Activated naive CD4-positive, alpha-beta T cell treated with anti-CD3 and anti-CD28 coated beads, Interleukin-2, amount 50 U/mL, for 24 hours (primary cell): ENCODE measurements around the gene DLL1.
"Not testable (repeated sequence)": the region's sequence is repeated elsewhere in the genome, so short reads cannot be mapped to it uniquely, and the experiment has no call there.

Source experiments
- H3K27ac Mint-ChIP-seq: one replicate; pipeline ENCODE4 v1.8.0; 2021; ENCODE audit warnings: mild to moderate bottlenecking, mixed read lengths
- H3K27me3 Mint-ChIP-seq: one replicate; pipeline ENCODE4 v1.8.0; 2021; ENCODE audit warnings: mixed read lengths
- H3K36me3 Mint-ChIP-seq: one replicate; pipeline ENCODE4 v1.8.0; 2021; ENCODE audit warnings: mixed read lengths
- H3K4me1 Mint-ChIP-seq: one replicate; pipeline ENCODE4 v1.8.0; 2021; ENCODE audit warnings: mixed read lengths
- H3K4me3 Mint-ChIP-seq: one replicate; pipeline ENCODE4 v1.8.0; 2021; ENCODE audit warnings: mild to moderate bottlenecking, mixed read lengths
- H3K9me3 Mint-ChIP-seq: one replicate; pipeline ENCODE4 v1.8.0; 2021; ENCODE audit warnings: mixed read lengths

The DLL1 gene

GRCh38 chr6:170266061-170266825, 24.6 kb downstream of the DLL1 start:
- Mint-ChIP-seq H3K9me3 (no peaks in the 10 kb centered on the region), H3K36me3 (no peaks in the 10 kb centered on the region), H3K4me1 (peaks cover 4% of the 10 kb centered on the region), H3K4me3 (no peak overlapping the region), H3K27ac (no peak overlapping the region), H3K27me3 (peaks cover 3% of the 10 kb centered on the region)

- Mint-ChIP-seq H3K4me1 (no peaks in the 10 kb centered on the region), H3K27ac (no peak overlapping the region)
Observed at GRCh38 chr6:170265655-170266054, 25.2 kb downstream of the DLL1 start.

GRCh38 chr6:170264644-170265043, 26.2 kb downstream of the DLL1 start:
- H3K4me3 Mint-ChIP-seq, H3K36me3 Mint-ChIP-seq, H3K27me3 Mint-ChIP-seq: not testable (repeated sequence)

More at GRCh38 chr6:170265655-170266054, 25.2 kb downstream of the DLL1 start:
- no peaks in the 10 kb centered on the region for H3K36me3 Mint-ChIP-seq
- no peaks in the 10 kb centered on the region for H3K9me3 Mint-ChIP-seq
- no peak overlapping the region for H3K4me3 Mint-ChIP-seq
- peaks cover 3% of the 10 kb centered on the region for H3K27me3 Mint-ChIP-seq

GRCh38 chr6:170264086-170264485, 26.8 kb downstream of the DLL1 start:
- peaks cover 3% of the 10 kb centered on the region for H3K27me3 Mint-ChIP-seq
- no peaks in the 10 kb centered on the region for H3K4me1 Mint-ChIP-seq
- H3K36me3 Mint-ChIP-seq: no peaks in the 10 kb centered on the region
- H3K27ac Mint-ChIP-seq: peak overlapping the region; percentile 13
- no peaks in the 10 kb centered on the region for H3K9me3 Mint-ChIP-seq
- H3K4me3 Mint-ChIP-seq: no peak overlapping the region

More at GRCh38 chr6:170264644-170265043, 26.2 kb downstream of the DLL1 start:
- H3K9me3 Mint-ChIP-seq, H3K27ac Mint-ChIP-seq, H3K4me1 Mint-ChIP-seq: not testable (repeated sequence)

- Mint-ChIP-seq H3K36me3 (no peaks in the 10 kb centered on the region), H3K27ac (no peak overlapping the region), H3K4me3 (no peak overlapping the region), H3K27me3 (peaks cover 3% of the 10 kb centered on the region), H3K4me1 (no peaks in the 10 kb centered on the region), H3K9me3 (no peaks in the 10 kb centered on the region)
Observed at GRCh38 chr6:170263410-170263809, 27.5 kb downstream of the DLL1 start.

GRCh38 chr6:170262489-170263088, 28.3 kb downstream of the DLL1 start:
- Mint-ChIP-seq H3K9me3 (no peaks in the 10 kb centered on the region), H3K4me1 (no peaks in the 10 kb centered on the region), H3K27ac (no peak overlapping the region)

GRCh38 chr6:170261643-170262488, 29.0 kb downstream of the DLL1 start:
- H3K4me3 Mint-ChIP-seq: no peak overlapping the region
- H3K27ac Mint-ChIP-seq: no peak overlapping the region
- H3K9me3 Mint-ChIP-seq: no peaks in the 10 kb centered on the region
- H3K36me3 Mint-ChIP-seq: no peaks in the 10 kb centered on the region
- peaks cover 3% of the 10 kb centered on the region for H3K27me3 Mint-ChIP-seq
- no peaks in the 10 kb centered on the region for H3K4me1 Mint-ChIP-seq

More at GRCh38 chr6:170262489-170263088, 28.3 kb downstream of the DLL1 start:
- Mint-ChIP-seq H3K4me3 (no peak overlapping the region), H3K27me3 (peaks cover 3% of the 10 kb centered on the region), H3K36me3 (no peaks in the 10 kb centered on the region)

GRCh38 chr6:170260686-170261085, 30.2 kb downstream of the DLL1 start:
- Mint-ChIP-seq H3K9me3 (no peaks in the 10 kb centered on the region), H3K4me1 (no peaks in the 10 kb centered on the region), H3K36me3 (no peaks in the 10 kb centered on the region), H3K4me3 (no peak overlapping the region), H3K27me3 (peaks cover 3% of the 10 kb centered on the region), H3K27ac (no peak overlapping the region)

- Mint-ChIP-seq H3K36me3 (no peaks in the 10 kb centered on the region), H3K9me3 (no peaks in the 10 kb centered on the region), H3K27ac (peak overlapping the region; percentile 35), H3K27me3 (peaks cover 3% of the 10 kb centered on the region), H3K4me3 (no peak overlapping the region), H3K4me1 (no peaks in the 10 kb centered on the region)
Observed at GRCh38 chr6:170259278-170259677, 31.6 kb downstream of the DLL1 start.

- no peaks in the 10 kb centered on the region for H3K4me1 Mint-ChIP-seq
- H3K36me3 Mint-ChIP-seq: no peaks in the 10 kb centered on the region
- no peaks in the 10 kb centered on the region for H3K9me3 Mint-ChIP-seq
- no peak overlapping the region for H3K27ac Mint-ChIP-seq
- H3K27me3 Mint-ChIP-seq: peaks cover 3% of the 10 kb centered on the region
- no peak overlapping the region for H3K4me3 Mint-ChIP-seq
Observed at GRCh38 chr6:170258407-170258806, 32.5 kb downstream of the DLL1 start.

- no peaks in the 10 kb centered on the region for H3K9me3 Mint-ChIP-seq
- no peak overlapping the region for H3K27ac Mint-ChIP-seq
- no peaks in the 10 kb centered on the region for H3K27me3 Mint-ChIP-seq
- no peaks in the 10 kb centered on the region for H3K36me3 Mint-ChIP-seq
- no peaks in the 10 kb centered on the region for H3K4me1 Mint-ChIP-seq
- no peak overlapping the region for H3K4me3 Mint-ChIP-seq
Observed at GRCh38 chr6:170257376-170257775, 33.5 kb downstream of the DLL1 start.

- H3K36me3 Mint-ChIP-seq: no peaks in the 10 kb centered on the region
- H3K27ac Mint-ChIP-seq: no peak overlapping the region
- no peaks in the 10 kb centered on the region for H3K9me3 Mint-ChIP-seq
- no peaks in the 10 kb centered on the region for H3K27me3 Mint-ChIP-seq
- no peak overlapping the region for H3K4me3 Mint-ChIP-seq
- no peaks in the 10 kb centered on the region for H3K4me1 Mint-ChIP-seq
Observed at GRCh38 chr6:170256641-170257040, 34.2 kb downstream of the DLL1 start.

GRCh38 chr6:170255426-170256125, 35.3 kb downstream of the DLL1 start:
- no peak overlapping the region for H3K4me3 Mint-ChIP-seq
- no peaks in the 10 kb centered on the region for H3K36me3 Mint-ChIP-seq
- no peaks in the 10 kb centered on the region for H3K9me3 Mint-ChIP-seq
- no peaks in the 10 kb centered on the region for H3K27me3 Mint-ChIP-seq
- H3K27ac Mint-ChIP-seq: no peak overlapping the region
- H3K4me1 Mint-ChIP-seq: no peaks in the 10 kb centered on the region

GRCh38 chr6:170254315-170255213, 36.3 kb downstream of the DLL1 start:
- H3K9me3 Mint-ChIP-seq: no peaks in the 10 kb centered on the region
- no peaks in the 10 kb centered on the region for H3K36me3 Mint-ChIP-seq
- no peaks in the 10 kb centered on the region for H3K4me1 Mint-ChIP-seq
- no peak overlapping the region for H3K4me3 Mint-ChIP-seq
- no peak overlapping the region for H3K27ac Mint-ChIP-seq
- H3K27me3 Mint-ChIP-seq: no peaks in the 10 kb centered on the region

GRCh38 chr6:170253910-170254269, 37.0 kb downstream of the DLL1 start:
- no peaks in the 10 kb centered on the region for H3K4me1 Mint-ChIP-seq
- no peak overlapping the region for H3K4me3 Mint-ChIP-seq
- H3K27me3 Mint-ChIP-seq: no peaks in the 10 kb centered on the region
- no peaks in the 10 kb centered on the region for H3K36me3 Mint-ChIP-seq
- H3K27ac Mint-ChIP-seq: no peak overlapping the region
- H3K9me3 Mint-ChIP-seq: no peaks in the 10 kb centered on the region
